CD4-positive, alpha-beta T cell treated with Interleukin-12 subunit alpha and Interleukin-12 subunit beta, for 1 hour (primary cell): Measurements from ENCODE around the gene PTF1A.

Experiments
- DNase-seq: peaks from one replicate; pipeline ENCODE4 v3.0.0-alpha.2; 2020

The PTF1A gene

GRCh38 chr10:23191764-23192711, at the start of gene PTF1A:
Gene PTF1A, plus strand, starts transcription at chr10:23192312. Its CDS starts 219 bp downstream, at chr10:23192531.
- no peak for DNase-seq

- no peak for DNase-seq
Observed at GRCh38 chr10:23146258-23146657, 45.9 kb upstream of the PTF1A start.

- no peak for DNase-seq
Observed at GRCh38 chr10:23147035-23147434, 45.1 kb upstream of the PTF1A start.

- DNase-seq, result no peak
Observed at GRCh38 chr10:23148214-23148613, 43.9 kb upstream of the PTF1A start.

- DNase-seq, result no peak
Observed at GRCh38 chr10:23150091-23150490, 42.0 kb upstream of the PTF1A start.

GRCh38 chr10:23150610-23151009, 41.5 kb upstream of the PTF1A start:
- no peak for DNase-seq

GRCh38 chr10:23151071-23151470, 41.0 kb upstream of the PTF1A start:
- no peak for DNase-seq

- no peak for DNase-seq
Observed at GRCh38 chr10:23155169-23155568, 36.9 kb upstream of the PTF1A start.

GRCh38 chr10:23156447-23157150, 35.5 kb upstream of the PTF1A start:
- DNase-seq, result no peak

- DNase-seq, result no peak
Observed at GRCh38 chr10:23157239-23157681, 34.9 kb upstream of the PTF1A start.

GRCh38 chr10:23157691-23158369, 34.3 kb upstream of the PTF1A start:
- DNase-seq, result no peak

- peak; percentile 40 for DNase-seq
Observed at GRCh38 chr10:23158370-23158769, 33.7 kb upstream of the PTF1A start.

GRCh38 chr10:23171232-23171876, 20.8 kb upstream of the PTF1A start:
- no peak for DNase-seq

- DNase-seq, result no peak
Observed at GRCh38 chr10:23172429-23173213, 19.5 kb upstream of the PTF1A start.

GRCh38 chr10:23173214-23174073, 18.7 kb upstream of the PTF1A start:
- no peak for DNase-seq

GRCh38 chr10:23174074-23174976, 17.8 kb upstream of the PTF1A start:
- no peak for DNase-seq

GRCh38 chr10:23174977-23175512, 17.1 kb upstream of the PTF1A start:
- no peak for DNase-seq

- DNase-seq, result no peak
Observed at GRCh38 chr10:23186178-23186577, 5.9 kb upstream of the PTF1A start.

GRCh38 chr10:23186697-23187096, 5.4 kb upstream of the PTF1A start:
- DNase-seq, result no peak

GRCh38 chr10:23187155-23187554, 5.0 kb upstream of the PTF1A start:
- DNase-seq, result no peak
